HG02885 (cell line): Measurements from ENCODE around the gene MDFI.

Source experiments
- ATAC-seq: cut with Tn5 transposase; IDR thresholded peaks from one replicate; pipeline ENCODE4 v1.9.1; 2021; ENCODE audit warnings: mild to moderate bottlenecking; ENCODE audit not compliant: unreplicated experiment, poor library complexity

Gene MDFI

DNA sequence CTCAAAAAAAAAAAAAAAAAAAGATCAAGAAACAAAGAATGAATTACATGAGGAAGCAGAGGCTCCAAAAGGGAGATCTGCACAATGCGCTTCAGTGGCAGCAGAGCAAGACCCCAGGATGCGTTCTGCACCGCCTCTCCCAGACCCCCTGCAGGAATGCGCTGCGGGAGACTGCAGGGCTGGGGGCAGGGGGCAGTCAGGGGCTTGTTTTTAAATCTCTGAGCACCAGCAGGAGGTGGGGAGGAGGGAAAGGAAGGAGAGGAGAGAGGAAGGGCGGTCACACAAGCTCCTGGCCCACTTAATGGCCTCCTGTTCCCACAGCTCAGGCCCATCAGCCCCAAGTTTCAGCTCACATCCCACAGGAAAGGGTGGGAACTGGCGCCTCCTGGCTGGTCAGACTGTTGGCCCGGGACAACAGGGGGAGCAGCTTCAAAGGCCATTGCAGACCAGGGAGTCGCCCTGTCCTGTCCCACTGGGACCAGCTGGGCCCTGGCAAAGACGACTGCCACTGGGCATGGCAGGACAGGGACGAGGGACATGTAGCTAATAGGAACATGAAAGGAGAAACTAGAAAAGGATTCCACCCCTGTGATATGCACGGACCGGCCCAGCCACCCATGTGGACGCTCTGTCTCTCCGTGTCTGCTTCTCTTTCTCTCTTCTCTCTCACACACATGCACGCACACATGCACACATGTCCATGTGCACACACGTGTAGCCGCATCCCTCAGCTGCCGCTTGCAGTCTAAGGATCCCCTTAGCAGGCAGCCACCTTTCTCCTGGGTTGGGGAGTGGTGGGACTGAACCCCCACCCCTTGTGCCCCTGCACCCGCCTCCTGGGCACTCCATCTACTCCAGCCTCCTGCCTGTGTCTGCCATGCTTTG, 62.4 kb downstream of the MDFI start:
- no peak for ATAC-seq

DNA sequence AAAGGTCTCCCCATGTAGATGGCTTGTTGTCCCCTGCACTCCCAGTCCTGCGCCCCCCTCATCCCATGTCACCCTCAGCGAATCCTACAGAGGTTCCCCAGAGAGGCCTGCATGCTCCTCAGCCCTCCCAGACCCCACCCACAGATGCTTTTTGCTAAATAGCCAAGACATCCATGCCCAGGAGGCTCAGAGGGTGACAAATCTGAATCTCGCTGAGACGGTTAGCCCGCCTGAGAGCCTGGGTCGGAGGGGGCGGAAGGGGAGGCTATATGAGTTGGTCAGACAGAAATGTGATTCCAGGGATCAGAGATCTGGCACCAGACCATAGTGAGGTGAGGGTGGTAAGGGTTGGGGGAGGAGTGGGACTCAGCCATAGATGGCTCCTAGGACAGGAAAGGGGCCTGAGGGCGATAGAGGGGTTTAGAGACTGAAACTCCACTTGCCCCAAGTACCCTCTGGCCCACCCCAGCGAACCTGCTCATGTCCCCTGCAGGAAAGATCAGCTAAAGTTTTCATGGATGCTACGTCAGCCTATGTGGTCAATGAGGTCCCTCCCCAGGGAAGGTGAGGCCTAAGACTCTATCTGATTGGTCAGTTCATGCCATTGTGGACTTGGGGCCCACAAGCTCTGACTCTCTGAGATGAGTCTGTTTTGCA, 63.9 kb downstream of the MDFI start:
- no peak for ATAC-seq

DNA sequence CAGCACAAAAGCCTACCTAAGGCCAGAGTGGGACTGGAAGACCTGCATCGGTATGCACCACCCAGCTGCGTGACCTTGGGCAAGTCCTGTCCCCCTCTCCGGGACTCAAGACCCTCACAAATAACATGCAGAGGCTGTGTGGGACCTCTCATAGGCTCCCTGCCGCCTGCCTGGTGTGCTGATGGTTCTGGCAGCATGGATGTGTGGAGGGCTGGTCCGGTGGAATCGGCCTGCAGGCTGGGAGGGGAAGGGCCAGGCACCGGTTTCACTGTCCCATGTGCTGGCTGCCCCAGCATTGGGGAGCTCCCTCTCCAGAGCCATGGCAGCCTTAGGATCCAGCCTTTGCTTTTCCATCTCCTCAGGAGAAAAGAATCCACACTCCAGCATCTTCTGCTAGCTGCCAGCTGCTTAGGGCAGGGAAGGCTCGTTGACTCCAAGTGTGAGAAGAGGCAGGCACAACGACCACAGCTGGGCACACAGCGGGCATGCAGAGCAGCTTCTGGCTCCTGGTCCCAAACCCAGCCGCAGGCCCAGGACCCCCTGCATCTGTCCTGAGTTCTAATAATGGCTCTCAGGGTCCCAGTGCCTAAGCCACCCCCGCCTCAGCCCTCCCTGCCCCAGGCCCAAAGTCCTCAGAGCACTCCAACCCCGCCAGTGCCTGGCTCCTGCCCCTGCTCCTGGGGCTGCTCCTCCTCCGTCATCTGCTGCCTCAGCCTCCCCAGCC, 64.7 kb downstream of the MDFI start:
- ATAC-seq: no peak
